ENCODE results near the gene KRTAP10-2.
"Not testable (repeated sequence)": the region's sequence is repeated elsewhere in the genome, so short reads cannot be mapped to it uniquely, and the experiment has no call there.

KRTAP10-2 gene

DNA sequence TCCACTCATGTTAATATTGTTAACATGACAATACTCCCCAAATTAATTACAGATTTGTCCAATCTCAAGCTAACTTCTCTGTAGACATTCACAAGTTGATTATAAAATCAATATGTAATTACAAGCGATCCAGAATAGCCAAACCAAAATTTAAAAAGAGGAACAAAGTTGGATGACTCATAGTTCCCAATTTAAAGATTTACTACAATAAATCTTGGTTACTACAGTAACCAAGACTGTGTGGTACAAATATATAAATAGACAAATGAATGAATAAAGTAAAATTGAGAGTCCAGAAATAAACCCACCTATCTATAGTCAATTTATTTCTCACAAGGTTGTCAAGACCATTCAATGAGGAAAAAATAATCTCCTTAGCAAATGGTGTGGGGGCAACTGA lies 15.1 kb upstream of the KRTAP10-2 start:
- no peak for DNase-seq

DNA sequence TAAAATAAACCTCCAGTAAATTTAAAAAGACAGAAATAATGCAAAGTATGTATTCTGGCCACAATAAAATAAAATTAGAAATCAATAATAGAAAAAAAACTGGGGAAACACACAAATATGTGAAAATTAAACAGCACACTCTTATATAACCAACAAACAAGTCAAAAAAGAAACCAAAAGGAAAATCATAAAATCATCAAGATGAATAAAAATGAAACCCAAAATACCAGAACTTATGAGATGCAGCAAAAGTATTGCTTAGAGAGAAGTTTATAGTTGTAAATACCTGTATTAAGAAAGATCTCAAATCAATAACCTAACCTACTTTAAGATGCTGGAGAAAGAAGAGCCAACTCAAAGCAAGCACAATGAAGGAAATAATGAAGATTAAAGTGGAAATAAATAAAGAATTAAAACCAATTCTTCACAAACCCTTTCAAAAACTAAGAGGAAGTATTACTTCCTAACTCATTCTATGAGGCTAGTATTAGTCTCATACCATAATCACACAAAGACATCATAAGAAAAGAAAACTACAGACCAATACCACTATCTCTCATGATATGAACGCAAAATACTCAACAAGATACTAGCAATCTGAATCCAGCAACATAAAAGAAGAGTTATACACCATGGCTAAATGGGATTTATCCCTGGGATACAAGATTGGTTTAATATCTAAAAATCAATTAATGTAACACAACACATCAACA lies 13.7 kb upstream of the KRTAP10-2 start:
- no peak for DNase-seq

DNA sequence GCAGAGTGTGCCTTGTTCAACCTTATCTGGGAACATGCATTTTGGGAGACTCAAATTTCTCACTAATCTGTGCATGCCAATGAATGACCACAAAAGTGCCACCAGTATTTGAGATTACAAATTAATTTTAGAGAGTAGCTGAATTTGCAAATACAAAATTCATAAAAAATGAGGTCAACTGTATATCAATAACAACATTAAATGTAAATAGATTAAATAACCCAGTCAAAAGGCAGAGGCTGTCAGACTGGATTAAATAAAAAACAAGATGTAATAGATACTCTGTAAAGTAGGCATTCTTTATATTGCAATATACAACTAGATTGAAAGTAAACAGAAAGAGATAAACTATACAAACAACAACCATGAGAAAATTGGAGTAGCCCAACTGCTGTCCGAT lies 12.8 kb upstream of the KRTAP10-2 start:
- DNase-seq = no peak

DNA sequence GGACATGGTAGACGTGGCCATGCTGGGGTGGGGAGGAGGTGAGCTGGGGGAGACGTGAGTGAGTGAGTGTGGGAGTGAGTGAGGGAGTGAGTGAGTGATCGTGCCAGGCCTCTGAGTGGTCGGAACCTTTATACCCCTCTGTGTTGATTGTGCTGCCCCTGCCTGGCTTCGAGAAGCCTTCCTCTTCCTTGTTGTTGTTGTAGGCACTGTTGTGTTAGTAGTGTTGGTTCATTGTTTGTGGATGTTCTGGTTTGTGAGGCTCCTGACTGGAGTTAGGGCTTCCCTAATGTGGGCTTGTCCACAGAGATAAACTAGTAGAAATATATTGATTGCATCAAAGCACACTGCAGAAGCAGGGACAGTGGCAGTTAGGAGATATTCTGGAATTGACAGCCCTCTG lies 7.4 kb upstream of the KRTAP10-2 start, which contains the start of gene KRTAP10-3:
Gene KRTAP10-3 (minus strand): TSS at position 101 of the 400 bp plus-strand sequence. CDS start 80 bp downstream, at position 21.
- no peak for DNase-seq

DNA sequence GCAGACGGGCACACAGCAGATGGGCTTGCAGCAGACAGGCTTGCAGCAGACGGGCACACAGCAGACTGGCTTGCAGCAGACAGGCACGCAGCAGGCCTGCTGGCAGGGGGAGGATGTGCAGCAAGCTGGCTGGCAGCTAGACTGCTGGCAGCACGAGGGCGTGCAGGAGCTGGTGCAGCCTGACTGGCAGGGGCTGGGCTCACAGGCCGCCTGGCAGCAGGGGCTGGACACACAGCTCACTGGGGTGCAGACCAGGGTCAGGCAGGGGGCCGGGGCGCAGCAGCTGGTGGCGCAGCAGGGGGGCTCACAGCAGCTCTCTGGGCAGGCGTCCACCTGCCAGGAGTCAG lies 7.0 kb upstream of the KRTAP10-2 start:
- DNase-seq = not testable (repeated sequence)

DNA sequence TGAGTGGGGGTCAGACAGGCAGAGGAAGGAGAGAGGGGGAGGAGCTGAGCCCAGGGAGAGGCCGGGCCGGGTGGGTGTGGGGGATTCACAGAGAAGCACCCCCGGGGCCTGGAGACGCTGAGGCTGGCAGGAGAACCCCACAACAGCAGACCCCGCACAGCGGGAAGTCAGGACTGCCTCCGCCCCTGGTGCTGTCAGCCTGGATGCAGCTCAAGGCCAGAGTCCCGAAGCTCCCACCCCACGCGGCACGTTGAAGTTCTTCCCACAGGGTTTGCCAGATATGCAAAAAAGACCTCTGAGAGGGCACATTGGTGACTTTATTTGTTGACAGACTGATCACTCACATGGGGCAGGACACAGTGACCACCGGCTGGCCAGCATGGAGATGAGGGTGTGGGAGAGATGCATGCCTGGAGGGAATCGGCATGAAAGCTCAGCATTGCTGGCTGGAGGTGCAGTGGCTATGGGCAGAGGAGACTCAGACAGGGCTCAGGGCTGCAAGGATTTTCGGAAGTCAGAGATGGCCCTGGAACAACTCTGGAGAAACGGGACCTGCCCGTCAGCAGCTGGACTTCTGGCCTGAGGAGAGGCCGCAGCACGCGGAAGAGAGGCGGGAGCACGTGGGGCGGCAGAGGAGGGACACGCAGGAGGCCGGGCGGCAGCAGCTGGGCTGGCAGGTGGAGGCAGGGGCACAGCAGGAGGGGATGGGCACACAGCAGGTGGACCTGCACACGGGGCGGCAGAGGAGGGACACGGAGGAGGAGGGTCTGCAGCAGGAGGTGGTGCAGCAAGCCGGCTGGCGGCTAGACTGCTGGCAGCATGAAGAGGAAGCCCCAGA lies 6.4 kb upstream of the KRTAP10-2 start:
- no peak for DNase-seq

DNA sequence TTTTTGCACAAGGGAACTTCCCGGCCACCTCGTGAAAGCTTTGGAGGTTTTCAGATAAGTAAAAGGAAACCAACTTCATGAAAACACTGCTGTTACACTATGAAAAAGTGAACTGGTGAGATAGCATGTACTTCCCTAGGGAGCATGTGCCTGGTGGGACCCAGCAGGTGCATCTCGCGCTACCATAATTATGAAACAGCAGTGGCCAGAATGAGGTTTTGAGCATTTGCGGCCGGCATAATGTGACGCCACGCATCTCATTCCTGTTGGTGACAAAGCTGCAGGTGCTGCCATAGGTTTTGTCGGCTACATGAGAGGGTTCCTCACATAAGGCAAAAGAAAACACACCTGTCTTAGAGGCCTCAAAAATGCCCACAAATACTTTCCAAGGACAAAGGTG lies 5.6 kb upstream of the KRTAP10-2 start:
- peak; percentile 29 to 75 (median 47) for DNase-seq

DNA sequence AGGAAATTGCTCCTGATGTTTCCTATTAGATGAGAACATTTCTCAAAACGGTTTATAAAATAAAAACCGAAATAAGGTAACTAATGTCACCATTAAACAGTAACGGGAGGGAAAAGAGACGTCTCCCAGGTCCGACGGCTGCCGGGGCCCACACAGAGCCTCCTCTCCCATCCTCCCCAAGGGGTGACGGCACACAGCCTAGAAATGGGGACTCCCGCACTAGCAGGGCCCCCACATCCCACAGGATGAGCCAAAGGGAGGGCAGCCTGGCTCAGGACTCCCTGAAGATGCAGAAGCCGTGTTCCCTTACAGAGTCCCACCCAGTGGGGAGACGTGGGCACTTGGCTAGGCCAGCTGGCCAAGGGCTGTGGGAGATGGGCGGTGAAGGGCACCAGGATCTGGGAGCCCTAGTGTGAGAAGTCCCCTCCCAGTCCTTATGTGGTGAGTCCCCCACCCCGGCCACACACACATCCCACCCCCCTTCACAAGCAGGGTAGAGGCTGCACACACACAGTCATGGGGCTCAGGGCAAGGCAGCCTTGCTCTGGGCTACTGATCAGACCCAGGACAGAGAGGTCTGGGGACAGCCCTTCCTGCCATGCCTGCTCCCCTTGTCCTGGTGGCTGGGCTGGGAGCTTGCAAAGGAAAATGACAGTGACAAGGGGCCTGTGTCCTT lies 4.0 kb upstream of the KRTAP10-2 start:
- DNase-seq = no peak

DNA sequence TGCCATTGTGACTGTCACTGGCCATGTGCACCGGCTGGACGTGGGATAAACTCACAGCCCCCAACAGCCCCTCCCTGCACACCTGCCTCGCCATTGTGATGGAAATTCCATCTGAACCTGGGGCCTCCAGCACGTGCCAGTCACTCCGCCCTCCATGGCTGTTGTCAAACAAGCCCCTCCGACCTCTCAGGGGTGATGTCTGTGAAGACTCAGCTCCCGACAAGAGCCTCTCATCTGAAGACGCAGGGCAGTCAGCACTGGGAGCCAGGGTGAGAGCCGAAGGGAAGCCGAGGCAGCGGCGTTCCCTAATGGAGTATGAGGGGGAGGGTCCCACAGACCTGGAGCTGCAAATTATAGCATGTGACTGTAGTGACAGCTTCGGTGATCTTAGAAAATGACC lies 1.4 kb upstream of the KRTAP10-2 start:
- DNase-seq = no peak

DNA sequence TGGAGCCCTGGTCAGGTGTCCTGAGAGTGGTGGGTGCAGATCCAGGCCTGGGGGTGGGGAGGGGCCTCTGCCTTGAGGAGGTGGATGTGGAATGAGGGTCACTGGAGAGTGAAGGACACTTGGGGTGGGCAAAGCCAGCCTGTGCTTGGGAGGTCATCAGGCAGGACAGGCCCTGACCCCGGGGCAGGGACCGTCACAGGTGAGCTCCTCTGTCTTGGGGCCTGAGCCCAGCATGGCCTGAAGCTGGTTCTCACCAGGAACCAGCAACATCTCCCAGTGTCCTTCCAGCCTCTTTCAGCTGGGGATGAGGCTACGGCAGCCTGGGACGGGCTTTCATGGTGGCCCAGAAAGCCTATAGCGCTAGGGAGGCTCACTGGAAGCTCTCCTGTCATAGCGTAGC lies 831 bp upstream of the KRTAP10-2 start:
- no peak for DNase-seq

DNA sequence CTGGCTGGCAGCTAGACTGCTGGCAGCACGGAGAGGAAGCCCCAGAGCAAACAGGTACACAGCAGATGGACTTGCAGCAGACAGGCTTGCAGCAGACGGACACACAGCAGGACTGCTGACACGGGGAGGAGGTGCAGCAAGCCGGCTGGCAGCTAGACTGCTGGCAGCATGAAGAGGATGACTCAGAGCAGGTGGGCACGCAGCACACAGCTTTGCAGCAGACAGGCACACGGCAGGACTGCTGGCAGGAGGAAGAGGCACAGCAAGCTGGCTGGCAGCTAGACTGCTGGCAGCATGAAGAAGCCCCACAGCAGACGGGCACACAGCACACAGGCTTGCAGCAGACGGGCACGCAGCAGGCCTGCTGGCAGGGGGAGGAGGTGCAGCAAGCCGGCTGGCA lies 498 bp downstream of the KRTAP10-2 start:
- no peak for DNase-seq

DNA sequence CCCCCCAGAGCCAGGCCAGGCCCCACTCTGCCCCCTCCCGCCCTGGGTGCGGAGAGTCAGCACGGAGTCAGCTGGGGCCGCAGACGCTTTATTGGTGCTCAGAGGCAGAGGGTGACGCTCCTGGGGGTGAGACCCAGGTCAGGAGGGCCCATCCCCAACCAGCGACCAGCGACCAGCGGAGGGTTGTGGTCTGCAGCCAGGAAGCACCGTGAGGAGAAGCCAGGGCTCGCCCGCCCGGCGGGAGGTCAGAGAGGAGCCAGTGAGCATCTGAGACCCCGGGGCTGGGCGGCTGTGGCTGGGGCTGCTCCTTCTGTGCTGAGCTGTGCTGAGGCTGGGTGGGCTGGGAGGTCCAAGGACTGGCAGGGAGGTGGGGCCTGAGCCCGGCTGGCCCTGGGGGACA lies 1.0 kb downstream of the KRTAP10-2 start:
- not testable (repeated sequence) for DNase-seq

DNA sequence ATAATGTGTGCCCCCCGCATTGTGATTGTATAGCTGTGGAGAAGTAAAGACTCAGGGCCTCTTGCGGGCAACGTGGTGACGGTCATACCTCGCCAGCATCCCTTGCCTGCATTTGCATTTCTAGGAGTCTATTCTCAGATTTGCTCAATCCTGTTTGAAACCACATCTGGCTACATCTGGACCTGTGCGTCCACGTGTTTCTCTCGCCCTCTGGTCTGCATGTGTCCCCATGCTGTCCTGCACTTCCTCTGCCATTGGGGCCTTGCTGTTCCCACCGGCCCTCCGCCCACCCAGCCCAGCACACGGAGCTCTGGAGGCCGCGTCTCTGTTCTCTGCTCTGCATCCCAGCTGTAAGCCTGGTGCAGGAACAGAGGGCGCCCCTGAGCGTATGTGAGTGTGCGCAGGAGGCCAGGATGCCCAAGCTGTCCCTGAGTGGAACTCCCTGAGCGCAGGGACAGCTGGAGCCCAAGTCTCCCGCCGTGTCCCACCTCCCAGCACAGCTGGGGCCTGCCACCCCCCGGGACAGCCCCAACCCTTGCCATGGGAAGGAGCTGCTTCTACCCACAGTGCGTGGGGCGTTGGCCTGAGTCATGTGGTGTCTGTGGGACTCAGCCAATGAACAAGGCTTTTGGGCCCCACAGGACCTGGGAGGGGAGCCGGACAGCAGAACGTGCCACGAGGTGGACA lies 1.6 kb downstream of the KRTAP10-2 start:
- DNase-seq = no peak

DNA sequence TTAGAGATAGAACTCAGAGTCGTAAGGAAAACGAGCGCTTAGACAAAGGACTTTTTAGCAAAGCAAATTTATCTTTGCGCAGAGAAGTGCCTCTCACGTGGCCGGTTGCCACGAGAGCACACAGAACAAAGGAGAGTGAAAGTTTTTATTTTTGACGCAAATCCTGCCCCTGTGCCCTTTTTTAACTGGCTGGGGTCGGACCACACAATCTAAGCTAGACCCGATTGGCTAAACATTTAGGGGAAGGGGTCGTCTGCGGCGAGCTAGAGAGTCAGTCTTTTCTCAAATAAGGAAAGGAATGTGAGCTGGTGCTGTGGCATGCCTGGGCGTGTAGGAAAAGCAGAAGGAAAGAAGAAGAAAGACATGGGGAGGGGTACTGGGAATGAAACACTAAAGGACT lies 2.4 kb downstream of the KRTAP10-2 start:
- no peak for DNase-seq

DNA sequence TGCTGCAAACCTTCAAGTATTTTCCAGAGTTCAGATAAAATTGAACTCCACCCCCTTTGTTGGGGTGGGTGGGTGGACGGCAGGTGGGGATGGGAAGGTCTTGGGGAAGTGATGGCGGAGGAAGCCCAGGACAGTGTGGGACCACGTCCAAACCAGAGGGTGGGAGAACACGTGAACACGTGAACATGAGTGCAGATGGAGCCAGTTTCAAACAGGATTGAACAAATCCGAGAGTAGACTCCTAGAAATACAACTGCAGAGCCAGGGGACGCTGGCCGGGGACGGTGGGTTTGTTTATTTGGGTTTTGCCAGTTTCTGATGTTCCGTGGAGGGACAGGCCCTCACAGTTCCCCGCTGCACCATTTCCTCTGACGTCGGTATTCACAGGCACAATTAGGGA lies 2.9 kb downstream of the KRTAP10-2 start:
- no peak for DNase-seq

DNA sequence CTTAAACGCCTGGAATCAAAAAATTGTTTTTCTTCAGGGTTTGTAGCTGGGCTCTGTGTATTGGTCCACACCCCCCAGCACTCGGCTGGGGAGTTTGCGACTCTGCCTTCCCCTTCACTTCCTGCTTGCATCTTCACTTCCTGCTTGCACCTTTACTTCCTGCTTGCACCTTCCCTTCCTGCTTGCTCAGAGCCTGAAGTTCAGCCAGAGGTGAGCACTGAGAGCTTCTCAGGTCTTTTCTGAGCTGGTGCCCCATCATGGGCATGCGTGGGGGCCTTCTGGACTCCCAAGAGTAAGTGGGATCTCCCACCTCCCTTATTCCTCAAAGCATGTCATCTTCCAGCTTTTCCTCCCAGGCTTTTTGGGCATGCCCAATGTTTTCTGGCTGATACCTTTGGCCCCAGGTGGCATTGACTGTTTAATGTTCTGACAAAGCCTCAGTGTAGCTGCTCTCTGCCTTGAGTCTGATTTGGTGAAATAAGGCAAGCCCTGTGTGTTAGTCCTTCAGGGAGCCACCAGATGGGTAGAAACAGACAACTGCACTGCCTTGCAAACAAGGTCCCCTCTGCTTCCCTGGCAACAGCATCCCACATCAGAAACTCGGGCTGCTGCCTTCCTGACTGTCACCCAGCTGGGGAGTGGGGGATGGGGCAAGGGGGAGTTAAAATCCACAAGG lies 3.5 kb downstream of the KRTAP10-2 start:
- DNase-seq = no peak

DNA sequence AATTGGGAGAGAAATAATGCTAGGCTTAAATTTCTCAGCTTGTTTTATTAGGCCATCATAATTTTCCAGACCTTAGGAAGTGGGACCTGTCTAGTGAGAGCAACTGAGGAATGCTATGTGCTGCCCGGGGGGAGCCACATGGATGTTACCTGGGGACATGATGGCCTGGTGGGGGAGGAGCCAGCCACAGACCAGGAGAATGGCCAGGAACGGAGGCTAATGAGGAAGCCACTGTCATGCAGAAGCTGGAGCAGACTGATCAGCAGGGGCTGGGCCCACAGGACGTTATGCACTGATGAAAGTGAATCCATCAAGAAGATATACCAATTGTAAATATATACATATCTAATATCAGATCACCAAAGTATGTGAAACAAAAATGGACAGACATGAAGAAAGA lies 6.7 kb downstream of the KRTAP10-2 start:
- no peak for DNase-seq

DNA sequence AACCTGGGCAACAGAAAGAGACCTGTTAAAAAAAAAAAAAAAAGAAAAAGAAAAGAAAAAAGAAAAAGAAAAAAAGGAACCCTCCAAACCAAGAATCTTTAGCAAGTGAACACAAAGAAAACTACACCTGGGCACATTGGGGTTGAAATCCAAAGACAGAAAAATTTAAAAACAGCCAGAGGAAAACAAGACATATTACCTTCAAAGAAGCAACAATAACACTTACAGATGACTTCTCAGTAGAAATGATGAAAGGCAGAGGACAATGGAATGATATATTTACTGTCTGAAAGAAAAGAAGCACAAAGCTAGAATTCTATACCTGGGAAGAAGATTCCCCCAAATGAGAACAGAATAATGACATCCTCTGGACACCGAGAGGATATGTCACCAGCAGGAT lies 8.6 kb downstream of the KRTAP10-2 start:
- DNase-seq = no peak

DNA sequence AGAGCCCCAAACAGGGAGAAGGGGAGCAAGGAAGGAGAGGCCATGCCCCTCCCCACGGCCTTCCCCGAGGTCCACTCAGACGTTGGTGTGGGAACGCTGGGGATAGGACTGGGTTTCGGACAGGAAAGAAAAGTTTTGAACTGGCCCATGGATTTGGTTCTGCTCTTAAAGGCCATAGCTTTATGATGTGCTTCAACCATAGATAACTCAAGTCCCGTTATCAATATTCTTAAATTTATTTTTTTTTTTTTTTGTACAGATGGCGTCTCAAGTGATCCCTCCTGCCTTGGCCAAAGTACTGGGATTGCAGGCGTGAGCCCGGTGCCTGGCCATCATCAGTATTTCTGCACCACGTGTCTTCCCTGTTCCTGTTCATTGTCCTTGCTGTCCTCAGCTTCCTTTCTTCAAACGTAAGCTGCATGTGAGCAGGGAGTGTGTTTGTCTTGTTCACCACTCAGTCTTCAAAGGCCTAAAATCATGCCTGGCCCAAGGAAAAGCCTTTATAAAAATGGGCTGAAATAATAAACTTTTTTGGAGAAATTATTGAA lies 10.5 kb downstream of the KRTAP10-2 start:
- DNase-seq = no peak

DNA sequence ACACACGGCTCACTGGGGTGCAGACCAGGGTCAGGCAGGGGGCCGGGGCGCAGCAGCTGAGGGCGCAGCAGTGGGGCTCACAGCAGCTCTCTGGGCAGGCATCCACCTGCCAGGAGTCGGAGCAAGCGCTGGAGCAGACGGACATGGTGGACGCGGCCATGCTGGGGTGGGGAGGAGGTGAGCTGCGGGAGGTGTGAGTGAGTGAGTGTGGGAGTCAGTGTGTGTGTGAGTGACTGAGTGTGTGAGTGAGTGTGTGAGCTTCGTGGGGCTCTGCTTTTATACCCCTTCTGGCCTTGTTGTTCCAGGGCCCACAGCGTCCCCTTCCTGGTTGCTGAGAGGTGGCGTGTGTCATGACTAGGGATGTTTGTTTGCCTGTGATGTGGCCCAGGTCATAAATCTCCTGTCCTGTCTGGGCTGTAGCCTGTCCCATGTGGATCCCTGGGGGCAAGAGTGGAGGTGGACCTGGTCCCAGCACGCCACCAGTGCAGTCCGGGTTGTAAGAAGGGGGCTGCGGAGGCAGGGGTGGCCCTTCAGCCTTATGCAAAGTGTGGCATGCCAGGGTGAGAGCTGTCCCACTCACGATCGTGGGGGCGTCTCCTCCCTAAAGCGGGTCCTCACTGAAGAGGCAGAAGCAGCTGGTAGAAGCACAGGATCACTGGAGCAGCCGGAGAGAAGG lies 11.2 kb downstream of the KRTAP10-2 start, which contains the start of gene KRTAP10-1:
Gene KRTAP10-1 (minus strand): TSS at position 205 of the 676 bp plus-strand sequence. CDS start 45 bp downstream, at position 160.
- DNase-seq = no peak

DNA sequence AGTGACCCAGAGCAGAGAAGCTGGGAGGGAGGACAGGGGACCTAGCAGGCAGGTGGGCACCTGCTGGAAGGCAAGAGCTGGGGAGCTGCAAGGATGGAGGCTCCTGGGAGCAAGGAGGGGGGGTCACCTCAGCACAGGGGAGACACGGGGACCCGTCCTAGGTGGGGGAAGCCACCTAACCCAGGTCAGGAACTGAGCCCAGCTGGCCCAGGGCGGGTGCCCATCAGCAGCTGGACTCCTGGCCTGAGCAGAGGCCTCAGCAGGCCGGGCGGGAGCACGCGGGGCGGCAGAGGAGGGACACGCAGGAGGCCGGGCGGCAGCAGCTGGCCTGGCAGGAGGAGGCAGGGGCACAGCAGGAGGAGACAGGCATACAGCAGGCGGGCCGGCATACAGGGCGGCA lies 12.3 kb downstream of the KRTAP10-2 start:
- DNase-seq = no peak
